NCI-H1092 treated with DMSO at 0.1 percent for 48 hours (cell line): ENCODE data around the gene HOXB6.

ENCODE experiments used
- DNase-seq: peaks from one replicate; lab custom pipeline; 2025; lab: John Stamatoyannopoulos, UW

HOXB6 gene

DNA sequence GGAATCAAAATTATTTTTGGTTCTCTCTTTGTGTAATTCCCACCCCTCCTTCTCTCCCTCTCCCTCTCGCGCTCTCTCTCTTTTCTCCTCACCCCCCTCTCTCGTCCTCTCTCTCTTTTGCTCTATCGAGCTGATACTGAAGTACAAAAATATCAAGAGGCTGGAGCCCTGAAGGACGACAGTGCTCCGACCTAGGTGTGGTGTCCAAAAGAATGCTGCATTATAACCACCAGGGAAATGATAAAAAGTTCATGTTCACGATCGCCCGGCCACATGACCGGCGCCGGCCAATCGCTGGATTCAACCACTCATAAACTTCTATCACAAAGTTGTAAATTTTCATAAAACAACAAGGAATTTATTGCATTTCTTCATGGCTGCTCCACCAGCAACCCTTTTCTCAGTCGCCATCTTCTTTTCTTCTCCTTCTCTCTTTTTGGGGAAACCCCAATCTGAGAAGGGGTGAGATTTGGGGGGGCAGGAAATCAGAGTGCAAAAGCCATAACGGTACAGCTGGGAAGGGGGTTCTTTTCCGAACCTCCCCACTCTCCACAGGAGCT, at the start of gene HOXB6:
TSS of gene HOXB6 (minus strand) at position 217 of the 560 bp plus-strand sequence. CDS start 6,836 bp downstream, outside the sequence.
- DNase-seq = no peak

DNA sequence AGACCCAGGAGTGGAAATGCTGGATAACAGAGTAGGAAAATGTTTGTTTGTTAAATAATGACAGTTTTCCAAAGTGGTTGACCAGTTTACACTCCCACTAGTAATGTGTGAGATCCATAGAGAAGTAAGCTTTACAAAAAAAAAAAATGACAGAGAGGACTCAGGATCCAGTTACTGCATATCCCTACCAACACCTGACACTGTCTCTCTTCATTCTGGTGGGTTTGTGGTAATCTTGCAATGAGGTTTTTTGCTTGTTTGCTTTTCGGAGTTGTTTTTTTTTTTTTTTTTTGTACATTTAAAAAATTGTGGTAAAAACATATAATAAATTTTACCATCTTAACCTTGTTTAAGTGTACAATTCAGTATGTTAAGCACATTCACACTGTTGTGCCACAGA, 45.0 kb upstream of the HOXB6 start:
- DNase-seq = no peak

DNA sequence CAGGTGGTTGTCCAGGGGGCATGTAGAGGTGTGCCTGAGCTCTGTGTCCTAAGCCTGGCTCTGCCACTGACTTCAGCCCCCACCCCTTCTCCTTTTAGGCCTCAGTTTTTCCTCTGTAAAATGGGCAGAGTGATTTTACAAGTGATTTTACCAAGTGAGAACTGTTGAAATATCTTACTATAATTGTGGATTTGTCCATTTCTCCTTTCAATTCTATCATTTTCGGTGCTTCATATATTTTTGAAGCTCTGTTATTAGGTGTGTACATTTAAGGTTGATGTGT, 43.1 kb upstream of the HOXB6 start:
- DNase-seq = no peak

DNA sequence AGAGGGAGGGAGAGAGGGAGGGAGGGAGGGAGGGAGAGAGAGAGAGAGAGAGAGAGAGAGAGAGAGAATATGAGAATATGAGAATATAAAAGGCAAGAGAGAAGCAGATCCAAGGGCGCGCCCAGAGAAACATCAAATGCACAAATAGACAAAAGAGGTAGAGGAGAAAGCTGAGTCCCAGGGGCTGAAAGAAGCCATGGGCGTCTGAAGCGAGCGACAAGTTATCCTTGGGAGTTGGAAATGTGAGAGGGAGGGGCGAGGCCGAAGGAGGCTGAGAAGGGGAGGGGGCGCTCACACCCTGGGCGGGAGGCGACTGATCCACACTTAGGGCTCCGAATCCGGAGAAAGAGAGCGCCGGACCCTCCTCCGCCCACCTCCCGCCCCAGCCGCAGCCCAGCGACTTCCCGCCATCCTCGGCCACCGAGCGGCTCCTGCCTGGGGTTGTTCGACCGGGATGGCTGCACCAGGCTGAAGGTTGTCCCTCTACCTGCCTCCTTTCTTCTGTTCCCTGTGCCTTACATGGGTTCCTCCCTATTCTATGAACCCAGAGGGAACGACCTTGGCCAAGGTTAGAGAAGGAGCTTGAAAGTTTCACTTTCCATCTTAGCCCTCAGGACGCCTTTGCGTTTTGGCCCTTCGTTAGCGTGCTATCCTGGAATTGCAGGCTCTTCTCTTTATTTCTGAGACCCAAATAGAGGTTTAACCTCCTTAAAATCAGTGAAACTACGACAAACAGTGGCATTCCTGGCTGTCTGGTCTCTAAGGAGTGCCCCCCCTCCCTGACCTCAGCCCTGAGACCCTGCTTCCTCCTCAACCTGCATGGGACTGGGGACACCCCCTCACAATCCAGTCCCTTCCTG, 42.5 kb upstream of the HOXB6 start:
- no peak for DNase-seq

DNA sequence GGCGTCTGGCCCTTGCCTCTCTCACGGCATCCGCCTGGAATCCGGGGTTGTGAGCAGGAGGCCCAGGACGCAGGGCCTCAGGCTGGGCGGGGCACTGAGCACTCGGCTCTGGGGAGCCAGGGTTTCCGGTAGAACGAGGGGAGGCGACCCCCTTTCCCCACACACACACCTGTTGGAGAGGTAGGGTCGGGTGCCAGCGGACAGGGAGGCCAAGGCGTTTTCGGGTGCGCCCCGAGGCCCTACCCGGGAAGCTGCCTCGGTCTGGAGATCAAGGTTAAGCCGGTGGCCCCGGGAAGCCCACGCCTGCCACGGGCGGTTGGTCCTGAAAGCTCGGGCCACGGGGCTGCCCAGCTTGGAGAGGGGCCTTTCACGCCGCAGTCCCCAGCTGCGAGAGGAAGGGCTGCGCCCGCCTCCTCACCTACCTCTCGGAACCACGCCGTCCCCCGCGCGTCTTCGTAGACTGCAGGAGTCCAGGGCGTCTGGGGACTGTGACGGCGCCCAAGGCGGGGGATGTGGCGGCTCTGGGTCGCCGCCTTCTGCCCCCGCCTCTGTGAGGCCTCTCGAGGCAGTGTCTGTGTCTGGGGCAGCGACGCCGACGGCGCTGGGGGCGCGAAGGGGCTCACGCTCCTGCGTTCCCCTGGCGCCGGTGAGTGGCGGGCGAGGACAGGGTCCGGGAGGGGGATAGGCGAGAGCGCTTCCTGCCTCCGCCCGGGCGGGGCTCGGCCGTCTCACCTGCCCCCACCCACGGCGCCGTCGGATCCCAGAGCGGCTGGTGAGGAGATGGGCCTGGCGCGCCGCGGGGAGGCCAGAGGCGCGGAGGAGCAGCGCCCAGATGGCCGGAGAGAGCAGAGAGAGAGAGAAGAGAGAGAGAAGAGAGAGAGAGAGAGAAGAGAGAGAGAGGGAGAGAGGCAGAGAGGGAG, 41.7 kb upstream of the HOXB6 start:
- DNase-seq = no peak

DNA sequence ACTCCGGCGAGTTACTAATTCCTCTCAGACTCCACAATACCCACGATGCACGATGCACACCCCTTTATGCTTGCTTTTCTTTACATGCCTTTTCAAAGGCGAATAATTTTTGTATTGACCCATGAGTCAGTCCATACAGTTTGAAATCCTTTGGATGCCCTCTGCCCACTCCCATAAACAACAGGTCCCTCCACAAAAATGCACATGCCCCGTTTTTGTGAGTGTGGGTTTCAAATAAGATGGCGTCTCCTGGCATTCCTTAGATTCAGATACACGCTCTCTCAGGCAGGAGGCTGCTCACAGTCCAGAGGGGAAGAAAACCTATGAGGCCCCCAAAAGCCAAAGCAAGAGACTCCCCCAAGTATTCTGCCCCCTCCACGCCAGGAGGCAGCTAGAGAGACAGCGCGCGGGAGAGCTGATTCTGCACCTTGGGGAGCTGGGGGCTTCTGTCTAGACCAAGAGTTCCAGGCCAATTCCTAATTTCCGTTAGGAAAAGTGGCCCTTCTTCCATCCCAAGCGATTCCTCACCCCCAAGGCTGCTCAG, 40.9 kb upstream of the HOXB6 start:
- DNase-seq = no peak

DNA sequence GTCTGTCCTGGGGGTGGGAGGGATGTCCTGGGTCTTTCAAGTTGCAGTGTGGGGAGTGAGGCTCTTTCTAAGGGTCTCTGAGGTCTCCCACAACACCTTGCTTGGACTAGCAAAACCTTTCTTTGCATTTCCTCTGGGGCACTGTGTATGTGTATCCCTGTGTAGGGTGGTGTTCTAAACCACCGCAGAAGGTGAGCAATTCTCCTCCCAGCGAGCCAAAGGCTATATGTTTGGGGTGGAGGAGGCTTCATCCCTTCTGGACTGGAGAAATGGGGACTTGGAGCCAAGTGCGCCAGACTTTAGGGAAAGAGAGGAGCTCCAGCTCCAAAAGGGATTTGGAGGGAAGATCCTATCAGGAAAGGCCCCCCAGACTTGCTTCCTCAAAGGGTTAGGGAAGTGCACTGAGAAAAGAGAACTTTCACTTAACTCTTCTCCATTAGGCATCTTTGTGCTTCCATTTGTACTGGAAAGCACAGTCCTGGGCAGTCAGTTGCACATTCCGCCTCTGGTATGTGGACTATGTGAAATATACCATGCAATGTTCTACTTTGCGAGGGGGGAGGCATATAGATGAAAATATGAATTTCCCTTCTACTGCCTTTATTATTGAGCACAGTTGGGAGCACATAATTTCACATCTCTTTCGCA, 40.2 kb upstream of the HOXB6 start:
- DNase-seq = no peak

DNA sequence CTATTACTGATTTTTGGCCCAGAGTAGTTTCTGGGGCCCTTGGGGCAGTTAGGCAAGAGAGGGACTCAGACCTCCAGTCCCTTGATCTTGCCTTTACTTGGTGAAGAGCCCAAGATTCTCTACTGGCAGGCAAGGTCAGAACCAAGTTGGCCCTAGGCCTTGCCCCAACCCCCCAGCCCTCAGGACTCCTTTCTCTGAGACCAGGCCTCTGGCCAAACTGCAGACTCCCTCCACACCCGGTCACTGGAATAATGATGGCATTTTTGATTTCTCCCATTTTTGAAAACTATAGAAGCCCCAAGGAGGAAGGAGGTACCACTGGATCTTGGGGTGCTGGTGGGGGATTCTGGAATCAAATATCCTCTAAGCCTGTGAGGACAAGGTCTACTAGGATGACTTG, 39.4 kb upstream of the HOXB6 start:
- no peak for DNase-seq

DNA sequence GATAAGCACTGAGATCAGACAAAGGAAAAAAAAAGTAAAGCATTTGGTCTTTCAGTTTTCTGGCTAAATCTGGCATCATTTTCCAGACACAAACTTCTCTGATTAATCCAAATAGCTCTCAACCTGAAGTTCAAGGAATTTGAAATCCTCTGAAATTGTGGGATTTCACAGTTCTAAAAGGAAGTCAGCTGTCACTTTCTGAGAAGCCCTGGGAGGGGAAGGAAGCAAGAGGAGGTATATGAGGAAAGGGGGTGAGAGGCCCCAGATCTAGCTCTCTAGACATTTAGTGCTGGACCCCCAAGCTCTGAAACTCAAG, 38.9 kb upstream of the HOXB6 start:
- DNase-seq = no peak

DNA sequence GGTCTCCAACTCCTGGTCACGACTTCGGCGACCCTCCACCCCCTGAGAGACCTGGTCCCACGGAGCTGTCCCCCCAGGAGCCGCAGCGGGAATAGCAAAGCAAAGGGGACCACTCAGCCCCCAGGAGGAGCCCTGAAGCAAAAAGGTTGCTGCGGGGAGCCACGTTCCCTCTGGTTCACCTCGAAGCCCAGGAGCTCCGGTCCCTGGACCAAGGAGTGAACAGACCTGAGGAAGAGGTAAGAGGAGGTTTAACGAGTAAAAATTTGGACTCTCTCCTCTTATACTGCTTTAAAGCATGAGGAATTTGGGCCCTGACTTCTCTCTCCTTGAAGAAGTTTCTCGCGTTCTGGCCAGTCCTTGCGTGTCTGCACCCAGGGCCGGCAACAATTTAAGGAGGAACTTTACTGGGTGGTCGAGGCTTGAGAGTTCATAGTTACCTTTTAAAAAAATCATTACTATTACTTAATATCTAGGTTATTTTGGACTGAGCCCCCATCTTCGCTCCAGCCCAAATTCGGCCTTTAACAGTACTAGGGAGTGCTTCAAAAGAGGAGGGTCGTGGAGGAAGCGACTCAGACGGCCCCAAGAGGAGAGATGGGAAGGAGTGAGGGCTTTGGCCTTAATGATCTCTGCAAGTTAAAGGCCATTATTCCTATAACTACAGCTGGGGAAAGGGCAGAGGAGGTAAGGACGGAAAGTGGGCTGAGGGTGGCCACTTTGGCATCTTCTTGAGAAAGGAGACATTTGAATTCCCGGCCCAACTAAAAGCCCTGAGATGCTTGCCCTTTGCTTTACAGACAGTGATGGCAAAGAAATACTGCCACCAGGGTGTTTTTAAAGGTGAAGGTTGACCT, 38.3 kb upstream of the HOXB6 start:
- no peak for DNase-seq

DNA sequence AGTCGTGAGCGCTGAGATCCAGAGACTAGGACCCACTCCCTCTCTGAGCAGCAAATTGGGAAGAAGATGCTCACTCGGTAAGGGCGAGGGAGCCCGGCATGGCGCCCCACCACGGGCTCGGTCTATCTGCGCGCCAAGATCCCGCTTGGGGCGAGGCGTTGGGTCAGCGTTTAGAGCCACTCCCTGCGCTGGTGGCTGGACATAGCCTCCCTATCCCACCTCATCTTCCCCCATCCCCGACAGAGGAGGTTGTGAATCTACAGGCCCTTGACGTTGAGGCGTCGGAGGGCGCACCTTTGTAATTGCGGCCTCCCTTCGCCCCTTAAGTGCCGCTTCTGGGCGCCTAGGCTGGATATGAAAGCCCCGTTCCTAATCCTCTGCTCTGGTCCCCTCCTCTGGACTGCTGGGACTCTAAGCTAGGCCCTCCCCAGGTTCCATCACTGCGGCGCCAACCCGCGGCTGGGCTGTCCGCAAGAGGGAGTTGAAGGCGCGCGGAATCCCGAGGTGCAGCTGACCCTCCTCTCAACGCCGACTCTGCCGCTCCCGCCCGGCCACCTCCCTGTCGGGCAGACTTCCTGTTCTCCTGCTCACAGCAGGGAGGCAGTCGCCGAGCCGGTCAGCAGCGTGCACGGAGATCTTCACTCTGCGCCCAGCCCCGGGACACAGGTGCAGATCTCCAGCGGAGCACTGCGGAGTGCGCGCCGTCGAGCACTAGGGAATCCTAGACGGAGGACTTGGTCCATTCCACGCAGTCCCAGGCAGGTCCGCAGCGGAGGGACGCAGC, 37.5 kb upstream of the HOXB6 start:
- no peak for DNase-seq

DNA sequence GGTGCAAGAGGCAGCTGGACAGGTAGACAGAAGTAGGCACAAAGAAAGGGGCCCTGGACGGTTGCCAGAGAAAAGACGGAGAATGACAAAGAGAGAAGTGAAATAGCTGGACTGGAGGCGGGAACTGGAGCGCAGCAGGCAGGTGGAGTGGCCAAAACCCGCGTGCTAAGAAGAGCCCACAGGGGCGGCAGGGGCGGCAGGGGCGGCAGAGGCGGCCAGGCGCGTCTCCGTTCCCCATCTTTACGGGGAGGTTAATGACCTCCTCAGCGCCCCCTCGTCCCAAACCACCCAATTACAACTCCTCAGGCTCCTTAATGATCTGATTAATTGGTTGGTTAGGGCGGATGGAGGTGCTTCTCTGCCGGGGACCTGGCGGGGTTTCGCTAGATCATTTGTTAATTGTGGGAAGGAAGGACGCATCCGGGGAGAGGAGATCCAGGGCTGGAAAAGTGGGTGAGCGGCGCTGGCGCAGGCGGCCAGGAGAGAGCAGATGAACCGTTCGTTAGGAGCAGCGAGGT, 36.8 kb upstream of the HOXB6 start:
- no peak for DNase-seq

DNA sequence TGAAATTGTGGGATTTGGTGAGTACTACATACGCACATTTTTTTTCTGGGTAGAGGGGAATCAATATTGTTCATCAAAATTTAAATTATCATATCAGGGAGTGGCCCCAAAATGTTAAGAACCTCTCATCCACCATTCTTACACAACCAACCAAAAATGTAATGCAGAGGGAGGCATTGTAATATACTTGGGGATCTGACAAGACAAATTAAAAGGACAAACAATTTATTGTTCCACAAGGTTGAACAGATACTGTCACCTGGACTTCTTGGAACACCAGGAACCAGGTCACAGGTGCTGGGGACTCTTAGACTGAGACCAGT, 36.0 kb upstream of the HOXB6 start:
- no peak for DNase-seq

DNA sequence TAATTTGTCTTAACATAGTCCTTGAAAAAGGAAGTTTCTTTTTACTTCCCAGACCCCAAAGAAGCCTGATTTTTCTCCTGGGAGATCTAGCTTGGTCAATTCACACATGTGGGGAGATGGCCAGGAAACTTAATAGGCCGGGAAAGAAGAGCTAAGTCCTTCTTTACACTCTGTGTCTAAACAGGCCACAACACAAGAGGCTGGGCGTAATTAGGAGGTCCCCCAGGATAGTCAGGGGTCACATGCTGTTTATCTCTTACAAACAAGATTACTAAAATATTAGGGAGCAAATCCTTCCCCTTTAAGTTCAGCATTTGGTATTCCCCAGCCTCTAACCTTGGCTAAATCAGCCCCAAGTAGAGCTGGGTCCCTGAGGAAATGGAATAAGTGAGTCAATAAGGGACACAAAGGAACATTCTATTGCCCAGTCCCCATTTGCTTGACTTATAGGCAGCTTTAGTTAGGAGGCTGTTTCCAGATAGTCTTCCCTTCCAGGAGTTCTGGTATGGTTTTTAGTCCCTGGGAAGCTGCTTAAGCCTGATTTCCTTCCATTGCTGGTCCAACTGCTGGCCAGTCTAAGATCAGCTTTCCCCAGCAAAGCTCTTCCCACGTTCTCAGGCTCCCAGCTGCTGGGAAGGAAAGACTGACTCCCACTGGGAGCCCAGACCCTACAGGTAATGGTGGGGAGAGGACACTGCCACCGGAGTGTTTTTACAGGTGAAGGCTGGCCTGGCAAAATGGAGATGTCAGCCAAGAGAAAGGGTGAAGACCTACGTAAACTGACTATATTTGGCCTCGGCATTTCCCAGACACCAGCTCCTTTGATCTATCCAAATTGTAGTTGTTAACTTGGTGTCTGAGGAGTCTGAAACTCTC, 35.4 kb upstream of the HOXB6 start:
- no peak for DNase-seq

DNA sequence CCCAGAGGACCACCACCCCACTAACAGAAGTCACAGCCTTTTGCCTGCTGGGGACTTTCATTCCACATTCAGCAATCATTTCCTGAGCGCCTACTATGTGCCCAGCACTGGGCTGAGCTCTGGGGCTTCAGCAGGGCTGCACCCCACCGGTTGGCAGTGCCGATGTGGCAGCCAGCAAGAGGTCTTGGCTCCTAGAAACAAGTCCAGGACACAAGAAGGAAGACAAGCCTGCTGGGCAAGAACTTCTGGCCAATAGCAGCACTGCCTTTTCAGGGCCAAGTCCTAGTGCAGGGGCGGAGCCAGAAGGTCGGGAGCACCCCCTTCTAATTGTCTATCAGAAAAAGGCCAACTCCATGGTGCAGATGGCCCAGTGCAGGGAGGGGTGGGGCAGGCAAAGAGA, 34.4 kb upstream of the HOXB6 start:
- DNase-seq = no peak

DNA sequence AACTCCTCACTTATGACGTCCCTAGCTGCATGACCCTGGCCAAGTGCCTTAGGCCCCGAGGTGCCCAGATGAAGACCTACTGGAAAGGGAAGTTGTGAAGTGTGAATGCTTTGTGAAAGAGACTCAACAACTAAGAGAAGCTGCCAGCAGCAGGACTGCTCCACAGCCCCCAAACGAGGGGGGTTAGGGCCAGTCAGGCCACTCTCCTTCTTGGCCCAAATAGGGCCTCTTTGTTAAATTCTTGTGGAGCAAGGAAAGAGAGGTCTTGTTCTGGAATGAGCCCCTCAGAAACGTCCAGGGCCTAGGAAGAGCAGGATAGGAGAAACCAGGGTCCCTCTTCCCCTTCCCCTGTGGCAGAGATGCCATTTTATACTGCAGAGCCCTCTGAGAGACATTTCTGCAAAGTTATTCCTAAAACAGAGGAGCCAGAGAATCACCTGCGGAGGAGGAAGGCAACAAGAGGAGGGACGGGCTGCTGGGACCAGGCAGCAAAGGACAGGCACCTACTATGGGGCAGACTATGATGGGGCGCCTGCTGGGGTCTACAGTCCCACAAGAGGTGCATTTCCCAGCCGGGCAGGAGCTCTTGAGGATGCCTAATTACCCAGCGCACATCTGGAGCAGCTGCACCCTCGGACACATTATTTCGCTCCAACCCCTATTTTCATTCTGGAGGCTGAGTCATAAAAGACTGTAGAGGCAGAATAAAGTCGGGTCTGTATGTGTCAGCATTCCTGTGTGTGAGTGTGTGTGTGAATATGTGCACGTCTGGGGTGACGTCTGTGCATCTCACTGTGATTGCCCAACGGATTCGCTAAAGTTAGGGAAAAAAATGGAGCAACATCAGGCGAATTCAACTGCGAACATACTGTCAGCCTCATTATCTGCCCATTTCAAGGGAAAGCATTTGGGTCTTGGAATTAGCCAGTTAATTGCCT, 32.8 kb upstream of the HOXB6 start:
- no peak for DNase-seq

DNA sequence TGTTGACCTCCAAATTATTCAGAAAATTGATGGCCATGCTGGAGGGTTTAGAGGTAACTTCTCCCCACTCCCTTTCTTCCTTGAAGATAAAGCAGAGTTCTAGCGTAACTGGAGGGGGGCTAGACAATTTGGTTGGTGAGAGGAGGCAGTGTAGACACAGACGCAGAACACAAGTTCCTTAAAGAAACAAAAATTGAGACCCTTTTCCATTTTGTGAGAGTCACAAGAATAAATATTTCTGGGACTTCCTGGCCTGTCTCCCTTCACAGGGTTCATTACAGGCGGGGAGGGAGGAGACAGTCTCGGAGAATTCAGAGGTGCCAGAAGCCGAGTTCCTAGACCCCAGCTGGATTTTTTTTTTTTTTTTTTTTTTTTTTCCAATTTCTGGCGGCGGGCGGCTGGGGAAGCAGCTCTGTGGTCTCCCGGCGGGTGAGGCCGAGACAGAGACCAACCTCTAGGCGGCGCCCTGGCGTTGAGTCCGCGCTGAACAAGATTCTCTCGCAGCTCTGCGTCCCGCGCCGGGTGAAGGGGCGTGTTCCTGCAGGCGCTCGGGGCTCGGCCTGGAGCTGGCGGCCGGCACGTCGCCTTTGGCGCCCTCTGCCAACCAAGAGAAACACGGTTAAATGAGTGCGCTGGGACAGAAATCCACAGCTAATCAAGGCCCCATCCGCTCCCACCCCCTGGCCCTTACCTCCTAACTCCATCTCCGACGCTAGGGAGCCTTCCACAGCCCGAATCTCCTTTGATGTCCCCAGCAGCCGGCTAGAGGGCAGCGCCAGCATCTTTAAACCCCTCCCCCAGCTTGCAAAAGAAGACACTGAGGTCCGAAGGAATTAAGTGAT, 31.6 kb upstream of the HOXB6 start:
- DNase-seq = peak; percentile 76
